ENCODE measurements around the gene UBE2S.
"Not testable (repeated sequence)": the region's sequence is repeated elsewhere in the genome, so short reads cannot be mapped to it uniquely, and the experiment has no call there.

Gene UBE2S

DNA sequence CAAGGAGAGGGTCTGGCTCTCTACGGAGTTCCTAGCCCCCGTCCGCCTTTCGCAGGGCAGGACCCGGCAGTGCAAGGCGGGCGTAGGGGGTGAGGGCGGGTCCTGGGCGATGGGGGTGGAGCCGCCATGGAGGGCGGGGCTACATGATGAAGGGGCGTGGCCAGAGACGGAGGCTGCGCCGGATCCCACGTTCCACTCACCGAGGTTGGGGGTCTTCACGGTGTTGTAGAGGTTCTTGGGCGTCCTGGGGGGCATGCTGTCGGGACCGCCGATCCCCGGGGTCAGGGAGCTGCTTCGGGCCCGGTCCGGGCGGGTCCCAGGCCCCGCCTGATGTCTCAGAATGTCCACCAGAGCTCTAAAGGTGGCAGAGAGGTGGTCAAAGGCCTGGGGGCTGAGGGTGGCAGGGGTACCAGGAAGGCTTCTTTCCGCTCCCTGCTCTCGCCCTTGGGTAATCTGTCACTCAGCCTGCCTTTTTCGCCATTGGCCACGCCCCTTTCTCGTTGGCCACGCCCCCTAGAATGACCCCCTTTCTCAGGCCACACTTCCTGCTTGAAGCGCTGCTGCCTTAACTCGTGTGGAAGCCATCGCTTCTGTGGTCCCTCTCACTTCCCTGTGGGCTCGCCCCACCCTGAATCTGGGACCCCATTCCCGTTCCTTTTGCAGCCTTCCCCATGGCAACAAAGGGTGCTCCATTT is 33.0 kb upstream of the UBE2S start:
- DNase-seq (ENCODE audit: low read depth in 2 of 2): no peak

DNA sequence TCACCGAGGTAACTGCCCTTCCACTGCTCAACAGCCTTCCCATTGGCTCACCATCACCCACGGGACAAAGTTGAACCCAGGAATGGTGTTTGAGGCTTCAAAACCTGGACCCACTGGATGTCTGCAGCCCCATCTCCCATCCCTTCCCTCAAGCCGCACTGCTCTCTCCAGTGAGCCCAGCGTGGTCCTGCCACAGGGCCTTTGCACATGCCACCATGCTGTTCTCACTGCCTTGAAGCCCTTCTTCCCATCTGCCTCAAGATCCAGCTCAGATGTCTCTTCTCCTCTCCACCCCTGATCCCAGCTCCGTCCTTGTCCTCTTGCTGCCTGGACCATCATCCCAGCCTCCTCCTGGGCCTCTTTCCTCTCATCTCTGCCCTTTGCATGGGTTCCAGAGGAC is 31.5 kb upstream of the UBE2S start:
- DNase-seq (ENCODE audit: low read depth in 2 of 2): no peak

DNA sequence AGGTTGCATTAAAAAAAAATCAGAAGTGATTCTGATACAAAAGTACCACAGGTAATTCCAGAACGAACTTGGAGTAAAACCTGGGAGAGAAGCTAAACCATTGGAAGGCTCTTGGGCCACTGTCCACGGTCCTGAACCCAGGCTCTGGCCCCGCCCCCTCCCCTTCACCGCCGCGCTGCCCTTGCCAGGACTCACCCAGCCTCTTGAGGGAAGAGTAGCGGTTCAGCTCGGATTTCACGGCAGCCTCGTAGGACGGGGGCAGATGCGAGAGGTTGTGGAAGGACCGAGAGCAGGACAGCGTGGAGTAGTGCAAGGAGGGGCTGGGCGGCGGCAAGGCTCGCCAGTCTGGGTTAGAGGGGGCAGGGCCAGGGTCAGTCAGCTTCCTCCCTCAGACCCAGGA is 29.8 kb upstream of the UBE2S start:
- DNase-seq (ENCODE audit: low read depth in 2 of 2): no peak

DNA sequence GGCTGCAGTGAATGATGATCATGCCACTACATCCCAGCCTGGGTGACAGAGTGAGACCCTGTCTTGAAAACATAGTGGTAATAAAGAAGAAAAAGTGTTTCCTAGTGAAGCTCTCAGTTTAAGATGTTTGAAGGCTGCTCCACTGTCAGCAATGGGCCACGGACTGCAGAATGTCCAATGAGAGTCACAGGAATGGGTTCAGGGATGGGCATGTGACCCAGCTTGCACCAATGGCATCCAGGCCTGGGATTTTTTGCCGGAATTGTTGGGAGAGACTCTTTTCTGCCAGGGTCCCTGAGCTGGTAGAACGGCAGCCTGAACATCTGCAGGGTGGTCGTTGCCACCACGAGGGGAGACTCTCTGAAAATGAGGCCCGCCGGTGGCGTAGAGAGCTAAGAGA is 29.3 kb upstream of the UBE2S start:
- DNase-seq (ENCODE audit: low read depth in 2 of 2): no peak

DNA sequence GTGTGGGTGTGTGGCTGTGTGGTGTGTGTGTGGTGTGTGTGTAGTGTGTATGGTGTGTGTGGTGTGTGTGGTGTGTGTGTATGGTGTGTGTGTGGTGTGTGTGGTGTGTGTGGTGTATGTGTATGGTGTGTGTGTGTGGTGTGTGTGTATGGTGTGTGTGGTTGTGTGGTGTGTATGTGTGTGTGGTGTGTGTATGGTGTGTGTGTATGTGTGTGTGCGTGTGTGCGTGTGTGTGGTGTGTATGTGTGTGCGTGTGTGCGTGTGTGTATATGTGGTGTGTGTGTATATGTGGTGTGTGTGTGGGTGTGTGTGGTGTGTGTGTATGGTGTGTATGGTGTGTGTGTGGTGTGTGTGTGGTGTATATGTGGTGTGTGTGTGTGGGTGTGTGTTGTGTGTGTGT is 27.4 kb upstream of the UBE2S start:
- DNase-seq (ENCODE audit: low read depth in 2 of 2): no peak

DNA sequence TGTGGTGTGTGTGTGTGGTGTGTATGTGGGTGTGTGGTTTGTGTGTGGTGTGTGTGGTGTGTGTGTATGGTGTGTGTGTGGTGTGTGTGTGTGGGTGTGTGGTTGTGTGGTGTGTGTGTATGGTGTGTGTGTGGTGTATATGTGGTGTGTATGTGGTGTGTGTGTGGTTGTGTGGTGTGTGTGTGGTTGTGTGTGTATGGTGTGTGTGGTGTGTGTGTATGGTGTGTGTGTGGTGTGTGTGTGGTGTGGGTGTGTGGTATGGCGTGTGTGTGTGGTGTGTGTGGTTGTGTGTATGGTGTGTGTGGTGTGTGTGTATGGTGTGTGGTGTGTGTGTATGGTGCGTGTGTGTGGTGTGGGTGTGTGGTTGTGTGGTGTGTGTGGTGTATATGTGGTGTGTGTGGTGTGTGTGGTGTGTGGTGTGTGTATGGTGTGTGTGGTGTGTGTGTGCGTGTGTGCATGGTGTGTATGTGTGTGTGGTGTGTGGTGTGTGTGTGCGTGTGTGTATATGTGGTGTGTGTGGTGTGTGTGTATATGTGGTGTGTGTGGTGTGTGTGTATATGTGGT is 26.9 kb upstream of the UBE2S start:
- no peak for DNase-seq (ENCODE audit: low read depth in 2 of 2)

DNA sequence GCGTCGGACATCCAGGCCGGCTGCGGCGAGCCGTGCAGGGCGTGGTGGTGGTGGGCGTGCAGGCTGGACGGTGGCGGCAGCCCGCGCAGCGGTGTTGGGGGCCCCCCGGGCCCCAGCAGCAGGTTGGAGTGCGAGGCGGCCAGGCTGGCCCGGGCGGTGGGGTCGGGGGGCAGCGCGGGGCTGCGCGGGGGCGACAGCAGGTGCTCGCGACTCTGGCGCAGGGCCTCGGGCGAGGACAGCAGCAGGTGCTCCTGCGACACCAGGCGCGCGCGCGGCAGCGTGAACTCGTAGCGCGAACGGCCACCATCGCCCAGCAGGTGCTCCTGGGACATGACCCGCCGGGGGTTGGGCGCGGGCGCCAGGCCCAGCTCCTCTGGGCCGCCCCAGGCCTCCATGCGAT is 25.7 kb upstream of the UBE2S start:
- DNase-seq (ENCODE audit: low read depth in 2 of 2): no peak

DNA sequence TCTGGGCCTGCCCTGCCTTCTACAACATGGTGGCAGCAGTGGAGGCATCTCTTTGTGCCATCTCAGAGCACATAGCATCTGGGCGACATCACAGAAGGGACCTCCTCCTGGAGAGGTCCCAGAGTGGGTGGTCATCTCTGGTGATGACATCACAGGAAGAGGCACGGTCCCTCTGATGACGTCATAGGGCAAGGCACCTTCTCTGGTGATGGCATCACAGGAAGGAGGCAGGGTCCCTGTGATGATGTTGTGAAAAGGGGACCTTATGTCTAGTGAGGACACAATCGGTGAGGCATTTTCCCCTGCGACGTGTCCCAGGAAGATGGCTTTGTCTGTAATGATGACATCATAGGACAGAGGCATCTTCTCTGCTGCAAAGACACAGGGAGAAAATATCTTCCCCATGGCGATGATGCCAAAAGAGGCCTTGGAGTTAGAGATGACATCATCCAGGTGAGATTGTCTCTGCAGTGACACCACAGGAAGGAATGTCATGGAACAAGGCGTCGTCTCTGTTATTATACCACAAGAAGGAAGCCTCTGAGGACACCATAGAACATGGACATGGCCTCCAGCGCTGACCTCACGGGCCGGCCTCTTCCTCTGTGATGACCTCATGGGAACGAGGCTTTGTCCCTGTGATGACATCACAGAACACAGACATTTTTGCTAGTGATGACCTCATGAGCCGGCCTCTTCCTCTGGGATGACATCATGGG is 24.8 kb upstream of the UBE2S start:
- no peak for DNase-seq (ENCODE audit: low read depth in 2 of 2)

DNA sequence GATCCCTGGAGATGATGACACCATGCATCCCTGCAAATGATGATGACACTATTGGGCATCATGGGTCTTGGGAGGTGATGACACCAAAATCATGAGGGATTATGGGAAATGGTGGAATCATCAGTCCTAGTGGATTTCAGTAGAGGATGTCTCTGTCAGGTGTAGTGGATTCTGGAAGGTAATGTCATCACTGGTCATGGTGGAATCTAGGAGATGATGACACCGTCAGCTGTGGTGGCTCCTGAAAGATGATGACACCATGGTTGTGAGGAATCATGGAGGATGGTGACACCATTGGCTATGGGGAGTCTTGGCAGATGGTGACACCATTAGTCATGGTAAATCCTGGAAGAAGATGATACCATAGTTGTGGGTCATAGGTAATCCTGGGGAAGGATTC is 23.6 kb upstream of the UBE2S start:
- no peak for DNase-seq (ENCODE audit: low read depth in 2 of 2)

DNA sequence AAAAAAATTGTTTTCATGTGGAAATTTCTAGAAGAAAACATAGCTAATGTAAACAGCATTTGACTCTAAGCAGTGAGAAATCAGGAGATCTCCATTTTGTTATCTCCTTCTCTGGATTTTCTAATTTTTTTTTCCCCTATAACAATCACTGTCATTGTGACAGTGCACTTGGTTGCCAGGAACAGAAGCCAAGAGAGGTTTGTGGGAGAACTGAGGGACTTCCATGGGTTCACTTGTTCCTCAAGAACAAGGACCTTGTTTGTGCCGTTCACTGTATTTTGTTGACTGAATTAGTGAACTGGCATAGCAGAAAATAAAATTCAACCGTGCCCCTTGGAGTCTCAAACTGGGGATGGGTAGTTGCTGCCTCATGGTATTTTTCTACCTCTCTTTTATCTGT is 18.5 kb upstream of the UBE2S start:
- no peak for DNase-seq (ENCODE audit: low read depth in 2 of 2)

DNA sequence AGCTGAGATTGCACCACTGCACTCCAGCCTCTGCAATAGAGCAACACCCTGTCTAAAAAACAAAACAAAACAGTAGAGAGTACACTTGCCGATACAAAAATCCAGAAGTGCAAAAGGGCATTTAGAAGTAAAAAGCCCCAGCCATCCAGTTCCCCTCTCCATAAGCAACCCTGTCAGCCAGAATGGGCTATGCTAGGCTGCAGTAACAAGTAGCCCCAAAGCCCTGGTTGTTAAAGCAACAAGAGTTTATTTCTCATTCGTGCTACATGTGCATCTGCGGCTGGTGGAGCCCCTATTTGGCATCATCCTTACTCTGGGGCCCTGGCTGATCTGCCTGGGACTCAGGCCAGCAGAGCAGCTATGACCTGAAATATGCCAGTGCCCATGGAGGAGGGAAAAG is 16.9 kb upstream of the UBE2S start:
- no peak for DNase-seq (ENCODE audit: low read depth in 2 of 2)

DNA sequence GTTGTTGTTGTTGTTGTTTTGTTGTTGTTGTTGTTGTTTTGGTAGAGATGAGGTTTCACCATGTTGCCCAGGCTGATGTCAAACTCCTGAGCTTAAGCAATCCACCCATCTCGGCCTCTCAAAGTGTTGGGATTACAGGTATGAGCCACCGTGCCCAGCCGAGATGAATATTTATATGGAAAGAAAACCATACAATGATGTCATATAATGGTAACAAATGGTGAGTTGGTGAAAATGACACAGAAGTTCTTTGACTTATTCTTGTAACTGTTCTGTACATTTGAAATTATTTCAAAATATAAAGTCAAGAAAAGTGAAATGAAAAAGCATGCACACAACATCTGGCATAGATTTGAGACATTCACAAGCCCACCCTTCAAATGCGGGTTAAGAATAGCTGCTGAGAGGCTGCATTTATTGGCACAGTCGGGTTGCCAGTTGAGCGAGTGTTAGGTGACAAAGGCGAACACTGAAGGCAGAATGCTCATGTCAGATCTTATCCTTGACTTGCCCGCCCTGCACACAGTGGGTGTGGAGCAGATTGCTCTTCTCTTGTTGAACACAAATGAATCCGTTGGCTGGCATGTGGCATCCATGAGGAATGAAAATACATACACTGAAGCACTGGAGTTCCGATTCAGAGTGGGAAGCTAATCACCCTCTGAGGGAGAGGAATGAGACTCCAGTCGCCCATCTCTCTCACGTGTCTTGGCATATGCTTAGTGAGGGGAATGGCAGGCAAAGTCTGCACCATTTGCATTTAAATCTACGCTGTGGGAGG is 15.8 kb upstream of the UBE2S start:
- DNase-seq (ENCODE audit: low read depth in 2 of 2): no peak

DNA sequence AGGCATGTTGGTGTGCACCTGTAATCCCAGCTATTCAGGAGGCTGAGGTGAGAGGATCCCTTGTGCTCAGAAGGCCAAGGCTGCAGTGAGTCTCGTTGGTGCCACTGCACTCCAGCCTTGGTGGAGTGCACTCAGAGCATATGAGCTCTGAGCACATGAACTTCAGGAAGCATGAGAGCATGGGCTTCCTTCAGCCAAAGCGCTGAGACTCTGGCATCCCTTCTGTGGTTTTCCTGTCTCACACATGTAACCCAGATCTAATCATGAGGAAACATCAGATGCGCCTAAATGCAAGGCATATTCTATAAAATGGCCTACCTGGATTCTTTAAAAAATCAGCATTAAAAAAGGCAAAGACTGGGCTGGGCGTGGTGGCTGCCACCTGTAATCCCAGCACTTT is 13.7 kb upstream of the UBE2S start:
- not testable (repeated sequence) for DNase-seq (ENCODE audit: low read depth in 2 of 2)

DNA sequence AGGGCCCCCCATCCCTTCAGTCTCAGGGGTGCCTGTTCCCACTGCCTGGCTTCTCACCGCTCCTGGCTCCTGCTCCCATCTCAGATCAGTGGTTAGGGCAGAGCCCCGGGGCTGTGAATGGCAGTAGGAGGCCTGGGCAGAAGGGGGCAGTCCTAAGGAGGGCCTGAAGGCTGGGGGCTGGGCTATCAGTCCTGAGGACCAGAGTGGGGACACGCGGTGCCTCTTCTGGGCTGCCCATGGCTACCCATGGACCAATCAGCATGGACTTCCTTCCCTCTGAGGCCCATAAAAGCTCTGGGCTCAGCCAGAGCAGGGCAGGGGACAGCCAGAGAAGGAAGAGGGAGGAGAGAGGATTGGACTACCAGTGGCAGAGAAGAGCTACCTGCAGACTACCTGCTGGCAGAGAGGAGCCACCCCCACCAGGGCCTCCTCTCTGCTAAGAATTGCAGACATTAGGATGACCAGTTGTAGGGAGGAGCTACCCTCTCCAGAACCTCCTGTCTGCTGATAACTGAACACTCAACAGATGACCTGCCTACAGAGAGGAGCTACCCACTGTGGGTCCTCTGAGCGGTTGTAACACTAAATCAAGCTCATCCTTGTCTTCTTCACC is 12.1 kb upstream of the UBE2S start:
- DNase-seq (ENCODE audit: low read depth in 2 of 2): no peak

DNA sequence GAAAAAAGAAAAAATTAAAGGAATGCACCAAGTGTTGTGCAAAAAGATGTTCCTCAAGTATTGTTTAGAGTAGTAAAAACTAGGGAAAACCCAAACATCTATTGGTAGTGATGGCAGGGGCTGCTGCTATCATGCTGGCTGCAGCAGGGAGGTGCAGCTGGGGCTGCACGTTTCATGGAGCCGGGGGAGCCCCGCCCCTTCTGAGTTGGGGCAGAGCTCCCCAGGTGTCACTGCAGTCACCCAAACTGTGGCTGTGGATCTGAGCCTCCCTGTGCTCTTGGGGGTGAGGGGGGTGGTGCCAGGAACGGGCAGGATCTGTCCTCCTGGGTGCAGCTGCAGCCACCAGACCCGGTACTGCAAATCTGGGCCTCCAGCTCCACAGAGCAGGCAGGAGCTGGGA is 11.5 kb upstream of the UBE2S start:
- no peak for DNase-seq (ENCODE audit: low read depth in 2 of 2)

DNA sequence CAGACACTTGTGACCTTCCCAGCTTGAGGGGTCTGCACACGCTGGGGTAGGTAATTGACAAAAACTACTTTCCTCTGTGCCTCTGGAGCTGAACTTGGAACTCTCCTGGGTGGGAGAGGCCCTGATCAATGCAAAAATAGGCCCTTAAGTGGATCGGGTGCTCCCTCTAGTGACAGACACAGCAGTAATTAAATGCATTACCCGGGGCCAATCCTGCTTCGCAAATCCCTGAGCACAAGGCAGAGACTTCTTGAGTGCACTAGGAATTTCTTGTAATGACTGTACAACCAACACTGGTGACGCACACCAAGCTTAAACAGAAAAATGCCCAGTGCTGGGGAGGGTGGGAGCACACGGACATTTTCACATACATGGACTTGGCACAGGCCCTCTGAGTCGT is 10.6 kb upstream of the UBE2S start:
- peak; percentile 57 to 62 for DNase-seq (ENCODE audit: low read depth in 2 of 2)

DNA sequence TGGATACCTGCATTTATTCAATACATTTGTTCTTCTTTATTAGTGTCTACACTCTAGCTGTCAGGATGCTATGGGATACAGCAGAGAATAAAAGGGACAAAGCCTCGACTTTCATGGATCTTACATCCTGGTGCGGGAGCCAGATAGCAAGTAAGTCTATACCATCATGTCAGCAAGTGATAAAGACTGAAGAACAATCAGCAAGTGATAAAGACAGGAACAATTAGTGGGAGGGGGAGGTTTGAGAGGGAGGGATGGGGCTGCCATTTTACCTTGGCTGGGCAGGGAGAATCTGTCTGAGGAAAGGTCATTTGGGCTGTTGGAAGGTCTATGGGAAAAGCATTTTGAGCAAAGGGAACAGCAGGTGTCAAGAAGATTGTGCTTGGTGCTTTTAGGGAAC is 2.6 kb upstream of the UBE2S start:
- DNase-seq (ENCODE audit: low read depth in 2 of 2): no peak

DNA sequence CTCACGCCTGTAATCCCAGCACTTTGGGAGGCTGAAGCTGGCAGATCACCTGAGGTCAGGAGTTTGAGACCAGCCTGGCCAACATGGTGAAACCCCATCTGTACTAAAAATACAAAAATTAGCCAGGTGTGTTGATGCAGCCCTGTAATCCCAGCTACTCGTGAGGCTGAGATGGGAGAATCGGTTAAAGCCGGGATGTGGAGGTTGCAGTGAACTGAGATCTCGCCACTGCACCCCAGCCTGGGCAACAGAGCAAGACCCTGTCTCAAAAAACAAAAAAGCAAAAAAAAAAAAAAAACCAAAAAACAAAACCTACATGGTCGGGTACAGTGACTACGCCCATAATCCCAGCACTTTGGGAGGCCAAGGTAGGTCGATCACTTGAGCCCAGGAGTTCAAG is 1.6 kb upstream of the UBE2S start:
- not testable (repeated sequence) for DNase-seq (ENCODE audit: low read depth in 2 of 2)

DNA sequence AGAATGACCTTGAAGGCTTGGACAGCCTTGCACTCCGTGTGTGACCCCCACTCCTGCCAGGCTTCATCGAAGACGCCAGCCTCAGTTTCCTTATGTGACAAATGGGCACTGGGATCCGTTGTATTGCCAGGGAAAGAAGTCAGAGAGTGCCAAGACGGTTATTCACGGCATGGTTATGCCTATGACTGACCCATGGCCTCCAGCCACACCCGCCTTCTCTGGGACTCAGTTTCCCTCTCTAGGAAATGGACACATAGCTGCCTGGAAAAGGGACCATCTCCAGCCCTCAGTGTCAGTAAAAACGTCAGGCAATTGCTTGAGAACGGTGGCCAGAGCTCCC is 915 bp upstream of the UBE2S start:
- no peak for DNase-seq (ENCODE audit: low read depth in 2 of 2)

DNA sequence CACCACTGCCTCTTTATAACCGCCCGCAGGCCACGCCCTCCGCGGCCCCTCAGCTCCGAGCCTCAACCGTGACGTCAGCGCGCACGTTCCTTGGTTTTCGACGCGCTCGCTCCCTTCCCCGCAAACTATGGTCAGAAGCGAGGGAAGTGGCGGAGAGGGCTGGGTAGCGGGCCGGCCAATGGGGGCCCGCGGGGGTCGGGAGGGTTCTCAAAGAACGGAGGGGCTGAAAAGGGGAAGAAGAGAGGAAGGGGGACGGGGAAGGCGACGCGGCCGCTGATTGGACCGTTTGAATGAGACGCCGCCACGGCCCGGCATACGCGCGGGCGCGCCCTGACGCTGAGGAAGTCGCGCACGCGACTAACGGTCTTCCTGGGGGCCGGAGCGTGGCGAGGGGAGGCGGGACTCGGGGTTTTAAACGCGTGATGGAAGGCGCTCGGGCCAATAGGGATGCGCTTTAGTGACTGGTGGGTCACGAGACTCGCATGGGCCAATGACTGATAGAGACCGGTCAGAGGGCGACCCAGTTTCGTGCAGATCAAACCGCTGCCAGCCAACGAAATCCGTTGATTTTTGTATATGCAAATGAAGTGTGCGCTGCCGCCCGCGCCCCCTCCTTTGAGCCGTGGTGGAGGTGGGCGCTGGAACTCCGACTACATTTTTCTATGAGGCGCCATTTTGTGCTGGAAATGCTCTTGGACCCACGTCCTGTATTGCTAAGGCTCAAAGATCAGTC is 378 bp upstream of the UBE2S start:
- peak; percentile 99 for DNase-seq (ENCODE audit: low read depth in 2 of 2)

DNA sequence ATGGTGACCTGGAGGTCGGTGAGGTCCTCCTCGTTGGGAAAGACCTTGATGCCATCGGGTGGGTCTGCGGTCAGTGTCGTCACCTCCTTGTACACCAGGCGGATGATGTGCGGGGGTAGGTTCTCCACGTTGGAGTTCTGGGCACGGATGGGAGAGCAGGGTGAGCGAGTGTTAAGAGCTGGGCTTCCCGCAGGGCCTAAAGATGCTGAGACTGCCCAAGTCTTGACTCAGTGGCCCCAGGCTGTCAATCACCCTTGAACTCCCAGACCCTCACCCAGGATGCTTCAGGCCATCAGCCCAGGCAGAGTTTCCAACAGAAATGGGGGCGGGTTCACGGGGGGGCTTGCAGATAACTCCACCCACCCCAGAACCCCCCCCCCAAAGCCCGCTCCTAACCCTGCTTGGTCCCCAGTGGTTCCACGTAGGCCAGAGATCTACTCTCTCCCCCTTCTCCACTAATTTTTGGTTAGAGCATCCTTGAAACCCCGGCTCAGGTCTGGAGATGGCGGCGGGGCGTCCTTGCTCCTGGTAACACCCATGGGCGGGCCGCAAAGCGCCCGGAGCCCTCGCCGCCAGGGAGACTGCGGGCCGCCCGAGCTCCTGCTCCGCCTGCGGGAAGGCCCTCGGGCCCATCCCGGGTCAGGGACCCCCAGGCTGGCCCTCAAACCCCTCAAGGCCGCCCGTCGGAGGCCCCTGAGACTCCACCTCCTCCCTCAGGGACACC is 600 bp downstream of the UBE2S start:
- no peak for DNase-seq (ENCODE audit: low read depth in 2 of 2)

Measured in fibroblast of skin of left quadriceps (primary cell).